Uterus (tissue), 4 donors: ENCODE results near the gene SLC47A2. TPM values are rescaled to one million over a fixed set of nuclear protein-coding genes. Genes with fewer than 3 reads are reported as not detected.

ENCODE experiments used
- DNase-seq, 2 donors: peaks; one replicate each; pipeline ENCODE4 v3.0.0-alpha.2; 2019 to 2020
- H3K27ac ChIP-seq, 2 donors: fragments of 200-600 bp; sonication (generic); 1 replicate in 1 of 2; 2 replicates in 1 of 2; pipeline ENCODE4 v1.5.1; 2016 to 2018
- H3K27me3 ChIP-seq, 2 donors: fragments of 200-600 bp; sonication (generic); one replicate each; pipeline ENCODE4 v1.5.1; 2018 to 2019; ENCODE audit warnings: control low read depth in 1 of 2
- H3K36me3 ChIP-seq, 2 donors: fragments of 200-600 bp; sonication (generic); one replicate each; pipeline ENCODE4 v1.5.1; 2019; ENCODE audit warnings: control low read depth in 1 of 2
- H3K4me1 ChIP-seq, 2 donors: fragments of 200-600 bp; sonication (generic); one replicate each; pipeline ENCODE4 v1.5.1; 2018 to 2019; ENCODE audit warnings: control low read depth in 1 of 2
- H3K4me3 ChIP-seq, 2 donors: fragments of 200-600 bp; sonication (generic); 1 replicate in 1 of 2; 2 replicates in 1 of 2; pipeline ENCODE4 v1.5.1; 2018 to 2019; ENCODE audit warnings: mild to moderate bottlenecking in 1 of 2
- H3K9me3 ChIP-seq, 2 donors: fragments of 200-600 bp; sonication (generic); one replicate each; pipeline ENCODE4 v1.5.1; 2019; ENCODE audit warnings: control low read depth in 1 of 2
- POLR2A ChIP-seq, 2 donors: fragments of 450-650 bp; IDR thresholded peaks; one replicate each; pipeline ENCODE4 v1.6.1; 2016; ENCODE audit warnings: antibody characterized with exemption in 2 of 2, mild to moderate bottlenecking in 1 of 2, moderate library complexity in 1 of 2
- intact Hi-C: fragments of 100-400 bp; cut with DNase I; formaldehyde crosslinking; loops from one replicate; pipeline ENCODE4 v1.15.1; 2023; ENCODE audit warnings: low total_unique reads
- total RNA-seq, 4 donors: library from RNA; depleted of rRNA in 3 of 4; stranded (reverse); fragments of >200 nt in 3 of 4; gene quantifications; one replicate each; pipeline versions ENCODE4 v1.1.0 to v1.2.4, GENCODE V29; 2014 to 2023
- TF ChIP-seq, protein P1 (sequence below), 4 experiments: fragments of 200-600 bp in 2 of 4; fragments of 450-650 bp in 2 of 4; sonication (generic) in 2 of 4; IDR thresholded peaks; one replicate each; pipeline ENCODE4 v1.5.1; 2016 to 2019; ENCODE audit warnings: antibody characterized with exemption in 4 of 4, mild to moderate bottlenecking in 2 of 4, moderate library complexity in 1 of 4
- donor health status: DM: yes; HTN: yes; CAD: no.

The SLC47A2 gene
- total RNA-seq, 4 donors from 2014 or later, result 0.35 TPM; not detected in 3

DNA sequence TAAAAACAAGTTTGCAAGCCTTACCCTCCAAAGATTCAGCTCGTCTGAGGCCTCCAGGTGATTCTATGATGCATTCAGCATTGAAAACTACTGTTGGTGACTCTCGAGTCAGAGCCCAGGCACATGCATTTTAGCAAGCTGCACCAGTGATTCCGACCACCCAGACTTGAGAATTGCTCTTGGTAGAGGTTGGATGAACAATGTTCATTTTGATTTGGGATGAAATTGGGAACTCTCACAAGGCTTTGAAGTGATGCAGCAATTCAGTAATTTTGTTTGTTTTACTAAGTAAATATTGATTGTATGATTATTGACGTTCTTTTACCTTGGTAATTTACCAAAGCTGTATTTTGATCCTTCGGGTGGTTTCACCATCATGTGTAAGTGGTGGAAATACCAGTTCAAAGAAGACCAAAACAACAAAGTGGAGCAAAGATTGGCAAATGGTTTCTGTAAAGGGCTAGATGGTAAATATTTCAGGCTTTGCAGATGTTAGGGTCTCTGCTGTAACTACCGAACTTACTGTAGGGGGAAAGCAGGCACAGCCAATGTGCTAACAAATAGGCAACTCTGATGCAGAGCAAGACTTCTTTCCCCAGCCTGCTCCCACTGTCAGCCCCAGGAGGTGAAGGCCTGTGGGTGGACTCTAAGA, 56.0 kb downstream of the SLC47A2 start:
- no peak overlapping the region for H3K27ac ChIP-seq

DNA sequence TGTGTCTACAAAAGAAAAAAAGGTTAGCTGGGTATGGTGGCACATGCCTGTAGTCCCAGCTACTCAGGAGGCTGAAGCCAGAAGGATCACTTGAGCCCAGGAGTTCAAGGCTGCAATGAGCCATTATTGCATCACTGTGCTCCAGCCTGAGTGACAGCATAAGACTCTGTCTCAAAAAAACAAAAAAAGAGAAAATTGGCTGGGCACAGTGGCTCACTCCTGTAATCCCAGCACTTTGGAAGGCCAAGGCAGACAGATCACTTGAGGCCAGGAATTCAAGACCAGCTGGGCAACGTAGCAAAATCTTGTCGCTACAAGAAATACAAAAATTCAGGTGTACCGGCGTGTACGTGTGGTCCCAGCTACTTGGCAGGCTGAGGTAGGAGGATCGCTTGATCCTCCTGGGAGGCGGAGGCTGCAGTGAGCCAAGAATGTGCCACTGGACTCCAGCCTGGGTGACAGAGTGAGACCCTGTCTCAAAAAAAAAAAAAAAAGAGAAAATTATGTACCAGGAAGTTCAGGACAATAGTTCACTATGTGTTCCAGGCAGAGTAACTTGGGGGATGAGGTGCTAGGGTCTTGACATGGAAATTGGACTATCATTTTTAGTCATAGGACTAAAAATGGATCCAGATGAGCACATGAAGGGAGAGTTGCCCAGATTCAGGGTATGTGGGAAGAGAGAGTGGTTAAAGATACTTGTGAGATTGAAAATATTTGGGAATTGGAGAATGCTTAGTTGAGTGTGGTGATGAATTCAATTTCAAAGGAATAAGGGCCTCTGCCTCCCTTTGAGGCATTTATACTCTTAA, 56.8 kb downstream of the SLC47A2 start:
- Histone ChIP-seq H3K4me3 (no peak overlapping the region), H3K4me1 (no peaks in the 10 kb centered on the region), H3K27me3 (no peaks in the 10 kb centered on the region), H3K36me3 (no peaks in the 10 kb centered on the region), H3K9me3 (no peaks in the 10 kb centered on the region), H3K27ac (no peak overlapping the region)
- intact Hi-C loops, result no loop called here
- no peak for TF ChIP-seq POLR2A (IDR thresholded peaks at IDR 0.05)
- TF ChIP-seq, protein P1, sequence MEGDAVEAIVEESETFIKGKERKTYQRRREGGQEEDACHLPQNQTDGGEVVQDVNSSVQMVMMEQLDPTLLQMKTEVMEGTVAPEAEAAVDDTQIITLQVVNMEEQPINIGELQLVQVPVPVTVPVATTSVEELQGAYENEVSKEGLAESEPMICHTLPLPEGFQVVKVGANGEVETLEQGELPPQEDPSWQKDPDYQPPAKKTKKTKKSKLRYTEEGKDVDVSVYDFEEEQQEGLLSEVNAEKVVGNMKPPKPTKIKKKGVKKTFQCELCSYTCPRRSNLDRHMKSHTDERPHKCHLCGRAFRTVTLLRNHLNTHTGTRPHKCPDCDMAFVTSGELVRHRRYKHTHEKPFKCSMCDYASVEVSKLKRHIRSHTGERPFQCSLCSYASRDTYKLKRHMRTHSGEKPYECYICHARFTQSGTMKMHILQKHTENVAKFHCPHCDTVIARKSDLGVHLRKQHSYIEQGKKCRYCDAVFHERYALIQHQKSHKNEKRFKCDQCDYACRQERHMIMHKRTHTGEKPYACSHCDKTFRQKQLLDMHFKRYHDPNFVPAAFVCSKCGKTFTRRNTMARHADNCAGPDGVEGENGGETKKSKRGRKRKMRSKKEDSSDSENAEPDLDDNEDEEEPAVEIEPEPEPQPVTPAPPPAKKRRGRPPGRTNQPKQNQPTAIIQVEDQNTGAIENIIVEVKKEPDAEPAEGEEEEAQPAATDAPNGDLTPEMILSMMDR (IDR thresholded peaks at IDR 0.05), result no peak
- no peak for DNase-seq

More for the DNA sequence above, 56.0 kb downstream of the SLC47A2 start:
- DNase-seq, result no peak
- Histone ChIP-seq H3K36me3 (no peaks in the 10 kb centered on the region), H3K4me1 (no peaks in the 10 kb centered on the region), H3K27me3 (no peaks in the 10 kb centered on the region), H3K4me3 (no peak overlapping the region), H3K9me3 (no peaks in the 10 kb centered on the region)
- TF ChIP-seq, protein P1 (IDR thresholded peaks at IDR 0.05), result no peak
- TF ChIP-seq POLR2A (IDR thresholded peaks at IDR 0.05), result no peak
- intact Hi-C loops, result no loop called here

DNA sequence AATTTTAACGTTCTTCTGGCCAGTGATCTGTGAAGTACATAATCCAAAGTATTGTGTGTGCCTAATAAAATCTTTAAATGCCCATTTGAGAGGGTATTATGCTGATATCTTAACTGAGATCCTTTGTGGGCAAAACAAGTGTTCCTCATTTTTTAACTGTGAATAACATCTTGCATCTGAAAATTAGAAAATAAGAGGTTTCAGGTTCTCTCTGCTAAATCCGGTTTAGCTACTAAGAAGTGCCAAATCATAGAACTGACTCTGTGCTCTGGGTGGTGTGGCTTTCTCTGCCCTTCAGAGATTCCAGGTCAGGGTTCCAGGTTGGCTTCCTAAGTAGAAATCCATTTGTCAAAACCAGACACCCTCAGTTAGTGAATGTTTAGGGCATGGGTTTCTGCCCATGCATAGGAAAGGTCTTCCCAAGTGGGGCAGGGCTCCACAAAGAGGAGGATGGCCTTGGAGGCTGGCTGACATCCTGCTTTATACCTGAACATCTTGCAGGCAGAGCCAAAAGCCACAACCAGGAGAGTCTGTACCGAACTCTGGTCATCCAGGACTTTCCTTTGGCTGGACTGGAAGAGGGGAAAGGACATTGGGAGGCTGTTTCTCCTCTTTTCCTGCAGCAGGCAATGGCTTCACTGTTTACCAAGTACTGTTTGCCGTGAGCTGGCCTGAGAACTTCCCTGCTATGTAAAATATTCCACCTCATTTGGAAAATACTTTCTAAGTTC, 59.4 kb downstream of the SLC47A2 start:
- H3K27ac ChIP-seq, result no peak overlapping the region
- H3K27me3 ChIP-seq, result no peaks in the 10 kb centered on the region
- no peak overlapping the region for H3K4me3 ChIP-seq
- H3K36me3 ChIP-seq, result no peaks in the 10 kb centered on the region
- DNase-seq, result no peak
- H3K4me1 ChIP-seq, result peaks cover 0 to 5% of the 10 kb centered on the region in 2 donors
- TF ChIP-seq, protein P1 (IDR thresholded peaks at IDR 0.05), result no peak
- no peak for TF ChIP-seq POLR2A (IDR thresholded peaks at IDR 0.05)
- intact Hi-C loops, result no loop called here
- H3K9me3 ChIP-seq, result no peaks in the 10 kb centered on the region

DNA sequence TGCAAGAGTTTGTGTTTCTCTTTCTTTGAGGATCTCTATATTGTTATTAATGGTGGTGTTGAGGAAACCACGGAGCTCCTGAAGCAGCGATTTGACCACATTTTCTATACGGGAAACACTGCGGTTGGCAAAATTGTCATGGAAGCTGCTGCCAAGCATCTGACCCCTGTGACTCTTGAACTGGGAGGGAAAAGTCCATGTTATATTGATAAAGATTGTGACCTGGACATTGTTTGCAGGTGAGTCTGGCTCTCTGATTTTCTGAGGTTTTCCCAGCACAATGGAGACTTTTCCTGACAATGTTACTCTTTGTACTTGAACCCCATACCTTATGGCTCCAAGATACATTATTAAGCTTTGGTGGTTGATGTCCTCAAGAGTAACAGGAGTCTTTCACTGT, 60.0 kb downstream of the SLC47A2 start:
- no peaks in the 10 kb centered on the region for H3K27me3 ChIP-seq
- no peaks in the 10 kb centered on the region for H3K9me3 ChIP-seq
- peaks cover 0 to 12% of the 10 kb centered on the region in 2 donors for H3K4me1 ChIP-seq
- intact Hi-C loops, result no loop called here
- no peak for TF ChIP-seq POLR2A (IDR thresholded peaks at IDR 0.05)
- TF ChIP-seq, protein P1 (IDR thresholded peaks at IDR 0.05), result no peak
- no peak overlapping the region for H3K27ac ChIP-seq
- no peak for DNase-seq
- no peak overlapping the region for H3K4me3 ChIP-seq
- H3K36me3 ChIP-seq, result no peaks in the 10 kb centered on the region
